Spleen (tissue), 11 donors: Measurements from ENCODE around the gene PA2G4. TPM values are rescaled to one million over a fixed set of nuclear protein-coding genes. Genes with fewer than 3 reads are reported as not detected.

Experiments
- DNase-seq: peaks from one replicate; pipeline ENCODE4 v3.0.0-alpha.2; 2020
- H3K27ac ChIP-seq, 8 donors: fragments of 200-600 bp; sonication (generic) in 7 of 8; 1 replicate in 4 of 8; 2 replicates in 4 of 8; pipeline versions ENCODE4 v1.5.0 to v1.8.0; 2016 to 2021; ENCODE audit warnings: inconsistent platforms in 4 of 8, mild to moderate bottlenecking in 4 of 8, moderate library complexity in 1 of 8
- H3K27me3 ChIP-seq, 7 donors: fragments of 200-600 bp; sonication (generic) in 6 of 7; replicated peaks in 1 of 7; 1 replicate in 4 of 7; 2 replicates in 3 of 7; pipeline versions ENCODE4 v1.5.0 to v1.8.0; 2016 to 2021; ENCODE audit warnings: inconsistent platforms in 3 of 7, mild to moderate bottlenecking in 1 of 7
- H3K36me3 ChIP-seq, 6 donors: fragments of 200-600 bp; sonication (generic) in 5 of 6; 1 replicate in 4 of 6; 2 replicates in 2 of 6; pipeline versions ENCODE4 v1.5.0 to v1.8.0; 2016 to 2021; ENCODE audit warnings: inconsistent platforms in 2 of 6
- H3K4me1 ChIP-seq, 6 donors: fragments of 200-600 bp; sonication (generic) in 5 of 6; 1 replicate in 3 of 6; 2 replicates in 3 of 6; pipeline versions ENCODE4 v1.5.0 to v1.8.0; 2016 to 2021; ENCODE audit warnings: inconsistent platforms in 3 of 6
- H3K4me3 ChIP-seq, 8 donors: fragments of 200-600 bp; sonication (generic) in 7 of 8; 1 replicate in 4 of 8; 2 replicates in 4 of 8; pipeline versions ENCODE4 v1.5.0 to v1.8.0; 2016 to 2021; ENCODE audit warnings: inconsistent platforms in 4 of 8, mild to moderate bottlenecking in 4 of 8, moderate library complexity in 2 of 8
- H3K9me3 ChIP-seq, 8 donors: fragments of 200-600 bp; sonication (generic) in 7 of 8; 1 replicate in 4 of 8; 2 replicates in 4 of 8; pipeline versions ENCODE4 v1.5.0 to v1.8.0; 2016 to 2021; ENCODE audit warnings: inconsistent platforms in 4 of 8
- CTCF ChIP-seq, 11 experiments: fragments of 200-600 bp in 7 of 11; fragments of 450-650 bp in 4 of 11; sonication (generic) in 4 of 11; IDR thresholded peaks in 8 of 11; conservative IDR thresholded peaks in 3 of 11; 1 replicate in 7 of 11; 2 replicates in 4 of 11; pipeline versions ENCODE4 v1.4.0 to v1.8.0; 2016 to 2021; ENCODE audit warnings: antibody characterized with exemption in 11 of 11, inconsistent platforms in 4 of 11, mild to moderate bottlenecking in 1 of 11
- POLR2A ChIP-seq, 3 donors: fragments of 450-650 bp; IDR thresholded peaks; one replicate each; pipeline ENCODE4 v1.5.1; 2017; ENCODE audit warnings: antibody characterized with exemption in 3 of 3, mild to moderate bottlenecking in 1 of 3
- POLR2AphosphoS5 ChIP-seq, 3 donors: sonication (generic); formaldehyde crosslinking; IDR thresholded peaks; one replicate each; pipeline ENCODE4 v1.5.1; 2017; ENCODE audit warnings: antibody characterized with exemption in 3 of 3
- WGBS, 5 donors: extraction: QIAGEN DNeasy Blood & Tissue Kit in 3 of 5; methylation state at CpG; one replicate each; pipeline versions ENCODE4 v1.1.5 to v1.1.7; 2013 to 2018; 5-methylcytosine and 5-hydroxymethylcytosine counted together
- intact Hi-C: fragments of 100-400 bp; cut with DNase I; formaldehyde crosslinking; loops from one replicate; pipeline ENCODE4 v1.15.0; 2023; ENCODE audit warnings: low total_unique reads
- polyA plus RNA-seq, 3 donors: library from polyadenylated mRNA; stranded (reverse); fragments of 200-250 nt; gene quantifications; one replicate each; pipeline ENCODE4 v1.2.1, GENCODE V29; 2013
- total RNA-seq, 7 donors: library from RNA; depleted of rRNA in 3 of 7; stranded (reverse); fragments of >200 nt in 3 of 7; fragmentation: NEBNext Ultra II Directional in 4 of 7; extraction: Animal tissue kit (Norgen Biotek cat#: 25700) in 4 of 7; gene quantifications; one replicate each; pipeline versions ENCODE4 v1.1.0 to v1.2.1, GENCODE V29; 2016 to 2021
- donor health status: healthy with polysubstance abuse.
- donor health status: DM: no; HTN: no; CAD: no; lungs with moderate emphysema.
- donor health status: DM: no; HTN: no; CAD: no.
- donor health status: Bipolar disorder and iron deficiency.
- donor health status: healthy.
- donor health status: DM: no; HTN: no; CAD: no.
- donor health status: DM: yes; HTN: yes; CAD: no.

The PA2G4 gene
- total and polyA plus RNA-seq, 10 donors: 52.8 to 92.8 (median 73.4) TPM

GRCh38 chr12:56141946-56142784, 37.8 kb downstream of the PA2G4 start:
- Histone ChIP-seq H3K9me3 (no peaks in the 10 kb centered on the region), H3K27me3 (no peaks in the 10 kb centered on the region), H3K27ac (peak overlapping the region in 7 of 8 donors; percentile 44 to 83 (median 75)), H3K4me1 (peaks cover 14 to 65% (median 39%) of the 10 kb centered on the region in 6 donors), H3K36me3 (peaks cover 0 to 85% (median 78%) of the 10 kb centered on the region in 6 donors), H3K4me3 (peak overlapping the region in 1 of 8 donors; percentile 8)
- intact Hi-C loops: no loop called here
- no peak for DNase-seq
- TF ChIP-seq POLR2A (IDR thresholded peaks at IDR 0.05): no peak
- TF ChIP-seq POLR2AphosphoS5 (IDR thresholded peaks at IDR 0.05): peak in 1 of 3 donors; percentile 36
- TF ChIP-seq CTCF (IDR thresholded peaks at IDR 0.05 in 8 of 11, conservative IDR thresholded peaks at IDR 0.05 in 3 of 11): no peak
- WGBS, 5 donors: 73 to 88% (median 87%) methylated on average over 19 of the region's 19 CpGs

GRCh38 chr12:56143217-56143616, 38.9 kb downstream of the PA2G4 start:
- 43 to 66% (median 50%) methylated on average over 4 of the region's 4 CpGs for WGBS, 5 donors
- Histone ChIP-seq H3K27me3 (no peaks in the 10 kb centered on the region), H3K4me3 (no peak overlapping the region), H3K27ac (peak overlapping the region; percentile 42 to 83 (median 67)), H3K36me3 (peaks cover 0 to 75% (median 67%) of the 10 kb centered on the region in 6 donors), H3K9me3 (no peaks in the 10 kb centered on the region), H3K4me1 (peaks cover 14 to 68% (median 45%) of the 10 kb centered on the region in 6 donors)
- intact Hi-C loops: no loop called here
- TF ChIP-seq POLR2A (IDR thresholded peaks at IDR 0.05): no peak
- peak in 1 of 3 donors; percentile 50 for TF ChIP-seq POLR2AphosphoS5 (IDR thresholded peaks at IDR 0.05)
- DNase-seq: no peak

GRCh38 chr12:56143870-56144269, 39.5 kb downstream of the PA2G4 start:
- Histone ChIP-seq H3K27ac (peak overlapping the region; percentile 42 to 83 (median 68)), H3K27me3 (no peaks in the 10 kb centered on the region), H3K4me1 (peaks cover 14 to 62% (median 45%) of the 10 kb centered on the region in 6 donors), H3K9me3 (no peaks in the 10 kb centered on the region), H3K36me3 (peaks cover 0 to 68% (median 61%) of the 10 kb centered on the region in 6 donors), H3K4me3 (no peak overlapping the region)
- no peak for DNase-seq
- intact Hi-C loops: no loop called here
- TF ChIP-seq POLR2AphosphoS5 (IDR thresholded peaks at IDR 0.05): peak; percentile 24 to 79 (median 76)
- no peak for TF ChIP-seq CTCF (IDR thresholded peaks at IDR 0.05 in 8 of 11, conservative IDR thresholded peaks at IDR 0.05 in 3 of 11)
- WGBS, 5 donors: 58 to 72% (median 59%) methylated on average over 8 of the region's 8 CpGs

- H3K27ac ChIP-seq: peak overlapping the region in 7 of 8 donors; percentile 44 to 83 (median 75)
- DNase-seq: no peak
- no peaks in the 10 kb centered on the region for H3K9me3 ChIP-seq
- 86 to 96% (median 91%) methylated on average over 3 of the region's 3 CpGs for WGBS, 5 donors
- peaks cover 14 to 64% (median 45%) of the 10 kb centered on the region in 6 donors for H3K4me1 ChIP-seq
- no peak overlapping the region for H3K4me3 ChIP-seq
- no peaks in the 10 kb centered on the region for H3K27me3 ChIP-seq
- peaks cover 0 to 62% (median 47%) of the 10 kb centered on the region in 6 donors for H3K36me3 ChIP-seq
- intact Hi-C loops: no loop called here
- TF ChIP-seq CTCF (IDR thresholded peaks at IDR 0.05 in 8 of 11, conservative IDR thresholded peaks at IDR 0.05 in 3 of 11) (no peak), POLR2A (IDR thresholded peaks at IDR 0.05) (no peak), POLR2AphosphoS5 (IDR thresholded peaks at IDR 0.05) (no peak)
These were observed 40.9 kb downstream of the PA2G4 start for GRCh38 chr12:56145217-56145616.
